GM19035 (cell line): ENCODE data around the gene PSMD10.

ENCODE experiments used
- ATAC-seq: cut with Tn5 transposase; IDR thresholded peaks from one replicate; pipeline ENCODE4 v1.9.1; 2021; ENCODE audit not compliant: unreplicated experiment

PSMD10 gene

GRCh38 chrX:108072746-108073145 is 18.6 kb downstream of the PSMD10 start:
- no peak for ATAC-seq

DNA sequence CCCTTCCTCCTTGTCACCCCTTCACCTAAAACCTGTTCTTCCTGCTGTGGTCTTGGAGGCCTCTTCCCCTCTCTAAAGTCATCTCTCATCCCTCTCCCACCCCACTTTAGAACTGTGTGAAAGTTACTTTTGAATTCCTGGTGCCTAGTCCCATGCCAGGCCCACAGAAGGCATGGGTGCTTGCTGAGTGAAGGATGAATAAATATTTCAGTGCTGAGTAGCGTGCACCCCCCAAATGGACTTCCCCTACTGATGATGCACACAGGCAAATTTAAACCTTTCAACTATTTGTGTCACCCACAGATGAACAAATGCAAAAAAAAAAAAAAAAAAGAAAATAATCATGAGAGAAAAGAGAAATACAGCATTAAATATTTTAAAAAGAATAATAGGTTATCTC is 19.8 kb downstream of the PSMD10 start:
- ATAC-seq, result no peak

GRCh38 chrX:108070891-108071290 is 20.5 kb downstream of the PSMD10 start:
- ATAC-seq, result no peak

GRCh38 chrX:108068121-108068520 is 23.2 kb downstream of the PSMD10 start:
- ATAC-seq, result no peak

DNA sequence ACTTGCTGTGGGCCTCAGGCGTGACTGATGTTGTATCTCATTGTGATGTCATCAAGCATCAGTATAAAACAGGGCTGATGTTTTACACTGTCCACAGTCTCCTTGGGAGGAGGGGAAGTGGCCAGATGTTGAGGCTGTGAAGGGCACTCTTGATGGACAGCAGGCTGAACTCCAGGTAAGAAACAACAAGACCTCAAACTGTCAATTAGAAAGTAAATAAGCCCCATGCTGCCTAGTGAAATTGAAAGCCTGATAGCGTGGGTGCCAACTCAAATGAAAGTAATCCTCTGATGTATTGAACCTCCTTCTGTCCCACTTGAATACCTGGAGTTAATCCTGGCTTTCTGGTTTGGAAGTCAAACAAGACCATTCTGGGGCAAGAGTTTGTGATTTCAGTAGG is 26.7 kb downstream of the PSMD10 start:
- ATAC-seq, result no peak

GRCh38 chrX:108064001-108064400 is 27.3 kb downstream of the PSMD10 start:
- no peak for ATAC-seq

DNA sequence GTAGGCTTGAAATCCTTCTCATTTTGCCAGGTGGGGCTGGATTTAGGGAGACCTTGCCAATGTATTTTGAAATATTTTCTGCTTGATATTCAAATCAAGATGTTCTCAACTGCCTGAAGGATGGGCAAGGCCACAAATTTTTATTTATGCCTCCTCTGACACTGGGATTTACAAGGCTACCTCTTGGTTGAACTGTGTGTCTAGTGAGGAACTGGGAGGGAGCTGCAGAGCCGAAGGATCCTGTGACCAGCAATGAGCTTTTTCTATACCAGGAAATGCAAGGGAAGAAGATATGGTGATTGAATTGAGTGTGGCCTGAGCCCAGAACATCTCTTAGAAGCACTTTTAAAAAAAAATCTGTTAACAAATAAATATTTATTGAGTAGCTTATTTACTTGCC is 31.5 kb downstream of the PSMD10 start:
- no peak for ATAC-seq

GRCh38 chrX:108055546-108055945 is 35.8 kb downstream of the PSMD10 start:
- ATAC-seq, result no peak

GRCh38 chrX:108053218-108053617 is 38.1 kb downstream of the PSMD10 start:
- no peak for ATAC-seq

DNA sequence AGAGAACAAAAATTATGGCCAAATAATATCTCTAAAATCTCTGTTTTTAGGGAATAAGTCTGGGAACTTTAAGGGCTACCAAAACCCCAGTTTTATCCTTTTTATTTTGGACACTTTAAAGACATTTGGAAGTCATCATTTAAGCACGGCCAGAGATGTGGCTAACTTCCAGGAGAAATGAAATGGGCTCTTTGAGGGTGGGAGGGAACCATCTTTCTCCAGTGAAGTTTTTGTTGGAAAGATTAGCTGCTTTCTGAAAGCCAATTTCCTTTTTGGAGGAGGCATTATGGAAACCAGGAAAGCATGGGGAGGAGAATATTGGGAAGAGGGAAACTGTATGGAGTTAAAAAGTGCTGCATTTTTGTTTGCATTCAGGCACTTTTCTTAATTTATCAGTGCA is 41.7 kb downstream of the PSMD10 start:
- ATAC-seq, result no peak

GRCh38 chrX:108044554-108045256 is 46.6 kb downstream of the PSMD10 start, which contains the start of gene VSIG1:
Gene VSIG1, plus strand, starts transcription at chrX:108045065. Its CDS starts 66 bp downstream, at chrX:108045131.
- no peak for ATAC-seq

DNA sequence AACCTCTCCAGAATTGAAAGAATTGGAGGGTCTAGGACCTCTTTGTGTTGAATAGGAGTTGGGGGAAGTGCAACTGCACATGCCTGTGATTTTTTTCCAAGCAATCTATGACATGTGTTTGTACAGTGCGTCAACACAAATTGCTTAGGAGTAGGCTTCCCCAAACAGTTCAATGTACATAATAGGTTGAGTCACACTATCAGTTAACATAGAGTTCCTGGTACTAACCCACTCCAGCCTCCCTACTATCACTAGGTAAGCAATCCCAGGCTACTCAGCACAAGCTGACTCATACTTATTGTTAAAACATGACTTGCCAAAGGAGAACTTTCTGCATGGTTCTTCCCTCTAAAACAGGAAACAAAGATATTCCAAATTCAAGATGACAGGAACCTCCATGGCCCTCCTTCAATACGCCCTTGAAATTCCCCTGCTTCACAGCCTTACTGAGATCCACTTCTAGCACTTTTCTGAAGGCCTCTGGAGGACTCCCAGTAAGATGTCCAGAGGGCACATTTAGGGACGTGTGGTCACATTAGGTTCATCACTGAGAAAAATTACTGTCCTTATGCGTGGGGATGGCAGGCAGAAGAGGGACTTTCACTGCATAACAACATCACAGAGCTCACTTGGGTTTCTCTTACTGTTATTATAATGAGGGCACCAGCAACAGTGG is 54.9 kb downstream of the PSMD10 start:
- ATAC-seq, result no peak

DNA sequence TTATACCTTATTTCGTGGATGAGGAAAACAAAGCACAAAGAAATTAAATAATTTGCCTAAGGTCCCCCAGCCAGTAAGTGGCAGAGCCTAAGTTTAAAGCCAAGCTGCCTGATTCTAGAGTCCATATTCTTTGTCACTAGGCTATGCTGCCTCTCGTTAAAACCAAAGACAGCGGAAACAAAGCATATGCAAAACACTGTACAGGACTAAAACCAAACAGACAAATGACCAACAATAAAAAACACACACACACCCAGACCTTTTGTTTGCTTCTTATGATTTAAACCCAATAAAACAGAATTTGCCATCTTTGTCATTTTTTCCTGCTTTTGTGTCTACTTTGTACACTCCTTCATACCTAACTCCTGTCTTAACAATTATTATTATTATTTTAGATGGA is 56.6 kb downstream of the PSMD10 start:
- no peak for ATAC-seq
